Measurements from ENCODE around the gene PHRF1.

- TF ChIP-seq CTCF (IDR thresholded peaks at IDR 0.05; ENCODE audit: poor library complexity), result no peak
- TF ChIP-seq EZH2 (IDR thresholded peaks at IDR 0.05; ENCODE audit: borderline replicate concordance), result no peak
These were observed 26.9 kb downstream of the PHRF1 start for GRCh38 chr11:603154-603553.

Data from hepatocyte (in vitro differentiated cells).